Activated T-cell treated with anti-CD3 and anti-CD28 coated beads, Interleukin-2, amount 50 U/mL, for 72 hours (primary cell): ENCODE results near the gene SEC23IP. TPM values are rescaled to one million over a fixed set of nuclear protein-coding genes. Genes with fewer than 3 reads are reported as not detected.
"Not testable (repeated sequence)": the region's sequence is repeated elsewhere in the genome, so short reads cannot be mapped to it uniquely, and the experiment has no call there.

ENCODE experiments used
- ATAC-seq, 2 donors: fragments of 150-1000 bp; cut with Tn5 transposase; replicated peaks in 1 of 2; 2 replicates each; pipeline ENCODE4 v1.10.0; 2021; ENCODE audit warnings: moderate library complexity in 2 of 2, mild to moderate bottlenecking in 1 of 2
- DNase-seq, 2 donors: peaks; one replicate each; pipeline ENCODE4 v3.0.0; 2021 to 2022; ENCODE audit warnings: mixed read lengths in 1 of 2
- H3K27ac Mint-ChIP-seq: one replicate; pipeline ENCODE4 v1.8.0; 2022; ENCODE audit warnings: mild to moderate bottlenecking, moderate library complexity, mixed read lengths
- H3K27me3 Mint-ChIP-seq: one replicate; pipeline ENCODE4 v1.8.0; 2022; ENCODE audit warnings: low read depth, mixed read lengths
- H3K36me3 Mint-ChIP-seq, 2 donors: one replicate each; pipeline ENCODE4 v1.8.0; 2022; ENCODE audit warnings: mixed read lengths in 2 of 2, mild to moderate bottlenecking in 1 of 2; ENCODE audit not compliant: insufficient read depth in 2 of 2
- H3K4me1 Mint-ChIP-seq: one replicate; pipeline ENCODE4 v1.8.0; 2022; ENCODE audit warnings: low read depth, mixed read lengths
- H3K4me3 Mint-ChIP-seq, 2 donors: one replicate each; pipeline ENCODE4 v1.8.0; 2022; ENCODE audit warnings: mild to moderate bottlenecking in 2 of 2, mixed read lengths in 2 of 2, moderate library complexity in 2 of 2
- H3K9me3 Mint-ChIP-seq, 2 donors: one replicate each; pipeline ENCODE4 v1.8.0; 2022; ENCODE audit warnings: mixed read lengths in 2 of 2
- total RNA-seq, 2 donors: library from RNA; stranded (reverse); gene quantifications; one replicate each; pipeline ENCODE4 v1.2.3, GENCODE V29; 2022

SEC23IP gene
- total RNA-seq, 2 donors from 2014 or later, result 47.8 to 57.9 TPM

GRCh38 chr10:119890307-119890706, 2.2 kb upstream of the SEC23IP start:
- H3K9me3 Mint-ChIP-seq, DNase-seq, ATAC-seq, H3K27ac Mint-ChIP-seq, H3K27me3 Mint-ChIP-seq, H3K4me3 Mint-ChIP-seq, H3K36me3 Mint-ChIP-seq: not testable (repeated sequence)
- H3K4me1 Mint-ChIP-seq, result peaks cover 31% of the 10 kb centered on the region

- not testable (repeated sequence) for ATAC-seq, H3K9me3 Mint-ChIP-seq, H3K36me3 Mint-ChIP-seq, DNase-seq, H3K27me3 Mint-ChIP-seq
- peak overlapping the region; percentile 95 to 100 for H3K4me3 Mint-ChIP-seq
- H3K4me1 Mint-ChIP-seq, result peaks cover 46% of the 10 kb centered on the region
- H3K27ac Mint-ChIP-seq, result peak overlapping the region; percentile 98
These were observed 712 bp upstream of the SEC23IP start for GRCh38 chr10:119891849-119892187.

DNA sequence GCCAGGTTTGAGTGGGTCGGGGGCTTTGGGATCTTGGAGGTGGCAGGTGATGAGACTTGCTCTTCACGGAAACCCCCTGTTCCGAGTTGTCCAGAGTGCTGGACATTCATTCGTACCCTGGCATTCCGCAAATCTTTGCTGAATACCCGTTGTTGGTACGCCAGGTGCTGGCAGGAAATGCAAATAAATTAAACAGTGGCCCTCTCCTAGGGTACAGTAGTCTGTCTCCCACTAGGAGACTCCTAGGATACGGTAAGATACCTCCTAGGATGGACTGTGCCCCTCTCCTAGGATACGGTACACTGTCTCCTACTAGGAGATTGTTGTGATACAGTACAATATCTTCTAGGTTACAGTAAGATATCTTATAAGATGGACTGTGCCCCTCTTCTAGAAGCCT, 544 bp downstream of the SEC23IP start:
- H3K9me3 Mint-ChIP-seq, result no peaks in the 10 kb centered on the region
- H3K36me3 Mint-ChIP-seq, result peaks cover 2 to 10% of the 10 kb centered on the region in 2 donors
- no peaks in the 10 kb centered on the region for H3K27me3 Mint-ChIP-seq
- ATAC-seq (no peak), DNase-seq (no peak)
- peaks cover 52% of the 10 kb centered on the region for H3K4me1 Mint-ChIP-seq
- peak overlapping the region; percentile 95 to 100 for H3K4me3 Mint-ChIP-seq
- peak overlapping the region; percentile 4 for H3K27ac Mint-ChIP-seq

DNA sequence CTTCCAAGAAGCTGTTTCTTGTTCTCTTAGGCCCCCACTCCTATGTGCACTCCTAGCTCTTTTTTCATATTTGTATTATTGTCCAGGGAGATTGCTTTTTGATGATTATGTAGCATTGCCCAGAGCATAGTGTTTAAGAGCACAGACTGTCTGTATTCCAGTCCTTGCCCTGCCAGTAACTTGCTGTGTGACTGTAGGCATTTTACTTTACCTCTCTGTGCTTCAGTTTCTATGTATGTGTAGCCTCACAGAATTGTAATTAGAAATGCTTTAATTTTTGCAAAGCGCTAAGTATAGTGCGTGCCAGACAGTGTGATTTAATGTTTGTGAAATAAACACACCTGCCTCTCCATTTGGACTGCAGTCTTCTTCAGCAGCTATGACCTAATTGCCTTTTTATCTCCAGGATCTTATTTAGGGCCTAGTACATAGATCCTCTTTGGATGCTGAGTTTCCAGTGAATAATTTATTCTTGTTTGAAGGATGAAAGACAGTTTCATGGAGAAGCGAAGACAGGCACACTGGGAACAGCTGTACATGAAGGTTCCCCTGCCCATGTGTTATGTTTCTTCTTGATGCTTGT, 1.4 kb downstream of the SEC23IP start:
- H3K27me3 Mint-ChIP-seq, result no peaks in the 10 kb centered on the region
- H3K36me3 Mint-ChIP-seq, result peaks cover 2 to 16% of the 10 kb centered on the region in 2 donors
- no peak for DNase-seq
- H3K4me3 Mint-ChIP-seq, result peak overlapping the region; percentile 95 to 100
- no peak for ATAC-seq
- H3K4me1 Mint-ChIP-seq, result peaks cover 57% of the 10 kb centered on the region
- H3K9me3 Mint-ChIP-seq, result no peaks in the 10 kb centered on the region
- peak overlapping the region; percentile 4 for H3K27ac Mint-ChIP-seq

DNA sequence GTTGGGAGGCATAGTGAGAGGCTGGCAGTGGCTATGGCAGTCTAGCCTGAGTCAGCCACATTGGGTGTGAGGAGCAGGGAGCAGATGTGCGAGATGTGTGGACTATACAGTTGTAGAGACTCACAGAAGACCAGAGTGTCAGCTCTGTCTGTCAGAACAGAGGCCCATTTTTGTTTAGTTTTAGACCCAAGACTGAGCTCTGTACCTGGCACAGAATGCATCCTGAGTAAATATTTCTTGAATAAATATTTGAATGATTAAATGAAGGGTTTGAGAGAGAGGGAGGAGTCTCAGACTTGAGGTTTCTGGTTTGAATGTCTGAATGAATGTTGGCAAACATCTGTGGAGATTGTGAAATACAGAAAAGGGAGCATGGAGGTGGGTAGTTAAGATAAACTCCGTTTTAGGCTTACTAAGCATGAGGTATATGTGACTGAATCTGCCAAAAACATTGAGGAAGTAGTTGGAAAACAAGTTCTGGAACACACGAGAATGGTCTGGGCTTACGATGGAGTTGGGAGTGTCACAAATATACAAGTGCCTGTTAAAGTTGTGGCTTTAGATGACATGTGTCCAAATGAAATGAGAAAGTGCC, 3.6 kb downstream of the SEC23IP start:
- Mint-ChIP-seq H3K9me3 (no peaks in the 10 kb centered on the region), H3K4me3 (no peak overlapping the region), H3K27me3 (no peaks in the 10 kb centered on the region), H3K36me3 (peaks cover 2 to 18% of the 10 kb centered on the region in 2 donors), H3K27ac (peak overlapping the region; percentile 39), H3K4me1 (peaks cover 60% of the 10 kb centered on the region)
- DNase-seq, result no peak
- ATAC-seq, result no peak

- H3K36me3 Mint-ChIP-seq, result peaks cover 2 to 16% of the 10 kb centered on the region in 2 donors
- no peaks in the 10 kb centered on the region for H3K27me3 Mint-ChIP-seq
- H3K4me3 Mint-ChIP-seq, result no peak overlapping the region
- no peaks in the 10 kb centered on the region for H3K9me3 Mint-ChIP-seq
- peak overlapping the region; percentile 39 for H3K27ac Mint-ChIP-seq
- DNase-seq (no peak), ATAC-seq (no peak)
- peaks cover 58% of the 10 kb centered on the region for H3K4me1 Mint-ChIP-seq
These were observed 4.6 kb downstream of the SEC23IP start for GRCh38 chr10:119896937-119897770.

GRCh38 chr10:119898577-119898976, 6.0 kb downstream of the SEC23IP start:
- Mint-ChIP-seq H3K9me3 (no peaks in the 10 kb centered on the region), H3K4me3 (no peak overlapping the region), H3K36me3 (peaks cover 0 to 17% of the 10 kb centered on the region in 2 donors), H3K4me1 (peaks cover 52% of the 10 kb centered on the region), H3K27me3 (no peaks in the 10 kb centered on the region), H3K27ac (peak overlapping the region; percentile 50)
- ATAC-seq (no peak), DNase-seq (no peak)

DNA sequence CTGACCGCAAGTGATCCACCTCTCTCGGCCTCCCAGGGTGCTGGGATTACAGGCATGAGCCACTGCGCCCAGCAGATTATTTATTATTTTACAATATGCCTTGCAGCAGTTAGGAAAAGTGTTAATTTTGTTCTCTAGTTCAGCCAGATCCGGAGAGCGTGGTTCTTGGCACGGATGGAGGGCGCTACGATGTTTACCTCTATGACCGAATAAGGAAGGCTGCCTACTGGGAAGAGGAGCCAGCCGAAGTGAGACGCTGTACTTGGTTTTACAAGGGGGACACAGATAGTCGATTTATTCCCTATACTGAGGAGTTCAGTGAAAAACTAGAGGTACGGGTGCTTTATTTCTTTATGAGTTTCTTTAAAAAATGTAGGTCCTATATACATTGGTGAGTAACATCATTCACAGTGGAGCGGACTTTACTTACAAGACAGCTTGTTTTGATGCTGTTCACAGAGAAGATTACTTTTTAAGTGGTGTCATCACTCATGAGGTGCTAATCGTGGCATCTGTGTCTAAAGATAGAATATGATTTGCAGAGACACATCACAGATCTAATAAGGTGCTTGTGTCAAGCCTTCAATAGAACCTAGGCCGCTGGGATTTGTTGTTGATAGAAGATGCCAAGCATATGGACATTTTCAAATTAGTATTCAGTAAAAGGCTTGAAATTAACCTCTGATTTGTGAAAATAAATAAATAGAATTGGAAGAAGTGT, 11.6 kb downstream of the SEC23IP start:
- no peaks in the 10 kb centered on the region for H3K27me3 Mint-ChIP-seq
- peaks cover 3% of the 10 kb centered on the region for H3K4me1 Mint-ChIP-seq
- ATAC-seq (no peak), DNase-seq (no peak)
- no peak overlapping the region for H3K27ac Mint-ChIP-seq
- H3K36me3 Mint-ChIP-seq, result peaks cover 2 to 10% of the 10 kb centered on the region in 2 donors
- no peaks in the 10 kb centered on the region for H3K9me3 Mint-ChIP-seq
- H3K4me3 Mint-ChIP-seq, result no peak overlapping the region

GRCh38 chr10:119907695-119908094, 15.2 kb downstream of the SEC23IP start:
- H3K36me3 Mint-ChIP-seq, H3K4me1 Mint-ChIP-seq, DNase-seq, H3K9me3 Mint-ChIP-seq, H3K27ac Mint-ChIP-seq, ATAC-seq, H3K27me3 Mint-ChIP-seq, H3K4me3 Mint-ChIP-seq: not testable (repeated sequence)

DNA sequence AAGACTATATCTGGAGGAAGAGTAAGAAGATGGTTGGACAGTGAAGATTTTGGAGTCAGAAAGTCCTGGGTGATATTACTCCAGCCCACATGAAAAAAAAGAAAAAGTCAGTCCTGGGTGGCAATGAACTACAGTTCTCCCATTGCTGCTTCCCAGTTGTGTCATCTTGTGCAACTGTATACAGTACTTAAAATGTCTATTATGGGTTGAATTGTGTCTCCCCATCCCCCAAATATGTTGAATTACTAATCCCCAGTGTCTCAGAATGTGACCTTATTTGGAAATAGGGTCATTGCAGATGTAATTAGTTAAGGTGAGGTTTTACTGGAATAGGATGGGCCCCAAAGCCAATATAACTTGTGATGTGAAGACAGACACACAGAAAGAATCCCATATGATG, 15.6 kb downstream of the SEC23IP start:
- no peak overlapping the region for H3K27ac Mint-ChIP-seq
- ATAC-seq (no peak), DNase-seq (no peak)
- peaks cover 4 to 11% of the 10 kb centered on the region in 2 donors for H3K36me3 Mint-ChIP-seq
- H3K4me3 Mint-ChIP-seq, result no peak overlapping the region
- no peaks in the 10 kb centered on the region for H3K9me3 Mint-ChIP-seq
- H3K27me3 Mint-ChIP-seq, result no peaks in the 10 kb centered on the region
- no peaks in the 10 kb centered on the region for H3K4me1 Mint-ChIP-seq

DNA sequence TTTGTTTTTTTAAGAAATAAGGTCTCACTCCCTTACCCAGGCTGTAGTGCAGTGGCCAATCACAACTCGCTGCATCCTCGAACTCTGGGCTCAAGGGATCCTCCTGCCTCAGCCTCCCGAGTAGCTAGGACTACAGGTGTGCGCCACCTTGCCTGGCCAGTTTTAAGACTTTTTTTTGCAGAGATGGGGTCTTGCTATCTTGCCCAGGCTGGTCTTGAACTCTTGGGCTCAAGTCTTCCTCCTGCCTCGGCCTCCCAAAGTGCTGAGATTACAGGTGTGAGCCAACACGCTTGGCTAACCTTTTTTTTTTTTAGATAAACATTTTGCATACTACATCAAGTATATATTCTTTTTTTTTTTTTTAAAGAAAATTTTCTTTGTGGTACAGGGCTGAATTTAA, 18.2 kb downstream of the SEC23IP start:
- no peak for ATAC-seq
- DNase-seq, result no peak
- Mint-ChIP-seq H3K27ac (no peak overlapping the region), H3K9me3 (no peaks in the 10 kb centered on the region), H3K27me3 (no peaks in the 10 kb centered on the region), H3K4me3 (no peak overlapping the region), H3K4me1 (no peaks in the 10 kb centered on the region), H3K36me3 (peaks cover 4 to 9% of the 10 kb centered on the region in 2 donors)

DNA sequence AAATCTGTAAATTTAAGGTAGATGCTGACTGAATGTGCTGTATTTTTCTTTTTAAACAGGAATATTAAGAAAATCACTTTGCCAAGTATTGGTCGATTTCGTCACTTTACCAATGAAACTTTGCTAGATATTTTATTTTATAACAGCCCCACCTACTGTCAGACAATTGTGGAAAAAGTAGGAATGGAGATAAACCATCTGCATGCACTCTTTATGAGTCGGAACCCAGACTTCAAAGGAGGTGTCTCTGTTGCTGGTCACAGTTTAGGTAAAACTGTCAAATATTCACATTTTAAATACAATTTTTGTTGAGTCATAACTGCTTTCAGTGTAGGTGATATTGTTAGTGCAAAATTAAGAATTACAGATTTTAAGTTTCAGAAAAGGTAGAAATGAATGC, 25.2 kb downstream of the SEC23IP start:
- DNase-seq (no peak), ATAC-seq (no peak)
- Mint-ChIP-seq H3K9me3 (no peaks in the 10 kb centered on the region), H3K27me3 (no peaks in the 10 kb centered on the region), H3K4me1 (peaks cover 12% of the 10 kb centered on the region), H3K4me3 (no peak overlapping the region), H3K27ac (no peak overlapping the region), H3K36me3 (peaks cover 2 to 23% of the 10 kb centered on the region in 2 donors)

DNA sequence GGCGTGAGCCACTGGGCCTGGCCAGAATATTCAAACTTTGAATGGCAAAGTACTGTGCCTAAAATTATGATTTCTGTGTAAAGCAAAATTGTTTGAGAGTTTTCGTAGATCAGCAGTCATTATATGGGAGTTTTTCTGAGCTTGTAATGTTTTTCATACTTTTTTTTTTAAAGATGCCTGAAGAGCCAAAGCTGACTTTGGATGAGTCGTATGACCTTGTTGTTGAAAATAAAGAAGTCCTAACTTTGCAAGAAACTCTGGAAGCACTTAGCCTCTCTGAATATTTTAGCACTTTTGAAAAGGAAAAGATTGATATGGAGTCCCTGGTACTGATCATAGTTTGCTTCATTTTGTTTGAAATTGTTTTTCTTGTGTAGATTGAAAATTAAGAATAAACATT, 26.7 kb downstream of the SEC23IP start:
- Mint-ChIP-seq H3K4me3 (peak overlapping the region in 1 of 2 donors; percentile 37), H3K4me1 (peaks cover 12% of the 10 kb centered on the region), H3K9me3 (no peaks in the 10 kb centered on the region), H3K36me3 (peaks cover 2 to 19% of the 10 kb centered on the region in 2 donors), H3K27me3 (no peaks in the 10 kb centered on the region), H3K27ac (peak overlapping the region; percentile 79)
- no peak for DNase-seq
- ATAC-seq, result no peak
